Subcutaneous preadipocyte (primary cell): ENCODE data around the gene SELENOH. TPM values are rescaled to one million over a fixed set of nuclear protein-coding genes. Genes with fewer than 3 reads are reported as not detected.

Source experiments
- small RNA-seq: library from RNA; depleted of rRNA; stranded (forward); fragments of <200 nt; gene quantifications from one replicate; pipeline ENCODE3, GENCODE V24; 2012
- total RNA-seq: library from RNA; depleted of rRNA; stranded (reverse); fragments of >200 nt; gene quantifications from 2 replicates; pipeline ENCODE4 v1.2.3, GENCODE V29; 2012

SELENOH gene
- total RNA-seq, result 49.5 and 65.0 TPM in 2 replicates

GRCh38 chr11:57741132-57742086 is at the start of gene SELENOH:
TSS of gene SELENOH (plus strand) at chr11:57741491. CDS start at chr11:57741596, 105 bp downstream.

GRCh38 chr11:57711414-57712255 is 29.7 kb upstream of the SELENOH start, which contains the start of gene MED19:
TSS of gene MED19 (minus strand) at chr11:57712215. CDS start at chr11:57712179, 36 bp downstream.

GRCh38 chr11:57712256-57713150 is 28.8 kb upstream of the SELENOH start, which contains the start of gene TMX2:
TSS of gene TMX2 (plus strand) at chr11:57712593. CDS start at chr11:57712619, 26 bp downstream.

GRCh38 chr11:57751676-57752253 is 10.5 kb downstream of the SELENOH start, which contains the start of gene BTBD18:
TSS of gene BTBD18 (minus strand) at chr11:57751819. CDS start at chr11:57751188, 631 bp downstream.

GRCh38 chr11:57761301-57762234 is 20.3 kb downstream of the SELENOH start, which contains the start of gene CTNND1:
TSS of gene CTNND1 (plus strand) at chr11:57761802. CDS start at chr11:57791479, 29,677 bp downstream.

Small RNA genes within 50 kb of the gene (small RNA-seq; reads per million reads assigned to genes)
- gene AP001931.1, result not detected
- not detected for gene TMX2-CTNND1

Other genes with a start within 250 kb of the SELENOH start
- gene SLC43A1, start 225.8 kb upstream of the SELENOH start, total RNA-seq, result 24.6 and 27.4 TPM in 2 replicates
- 30.9 and 33.4 TPM in 2 replicates for gene TIMM10, start 210.7 kb upstream of the SELENOH start, total RNA-seq
- not detected in 2 replicates for gene SMTNL1, start 203.9 kb upstream of the SELENOH start, total RNA-seq
- gene UBE2L6, start 173.8 kb upstream of the SELENOH start, total RNA-seq, result 53.0 and 104 TPM in 2 replicates
- 6.5 and 48.9 TPM in 2 replicates for gene SERPING1, start 143.8 kb upstream of the SELENOH start, total RNA-seq
- 0.39 and 0.73 TPM in 2 replicates for gene YPEL4, start 91.6 kb upstream of the SELENOH start, total RNA-seq
- 17.6 and 20.9 TPM in 2 replicates for gene CLP1, start 83.7 kb upstream of the SELENOH start, total RNA-seq
- 38.2 and 56.1 TPM in 2 replicates for gene ZDHHC5, start 73.4 kb upstream of the SELENOH start, total RNA-seq
- gene MED19, start 29.3 kb upstream of the SELENOH start, total RNA-seq, result 13.6 and 14.5 TPM in 2 replicates
- 67.2 and 80.3 TPM in 2 replicates for gene TMX2, start 28.9 kb upstream of the SELENOH start, total RNA-seq
- not detected in 2 replicates for gene BTBD18, start 10.3 kb downstream of the SELENOH start, total RNA-seq
- 81.6 and 98.1 TPM in 2 replicates for gene CTNND1, start 20.3 kb downstream of the SELENOH start, total RNA-seq